GM10847 (cell line): ENCODE data around the gene PLCG2.

ENCODE experiments used
- POLR2A ChIP-seq: IDR thresholded peaks from 2 replicates; pipeline ENCODE4 v1.6.1; 2011; ENCODE audit not compliant: insufficient read length; ENCODE audit errors: extremely low read depth

Gene PLCG2

DNA sequence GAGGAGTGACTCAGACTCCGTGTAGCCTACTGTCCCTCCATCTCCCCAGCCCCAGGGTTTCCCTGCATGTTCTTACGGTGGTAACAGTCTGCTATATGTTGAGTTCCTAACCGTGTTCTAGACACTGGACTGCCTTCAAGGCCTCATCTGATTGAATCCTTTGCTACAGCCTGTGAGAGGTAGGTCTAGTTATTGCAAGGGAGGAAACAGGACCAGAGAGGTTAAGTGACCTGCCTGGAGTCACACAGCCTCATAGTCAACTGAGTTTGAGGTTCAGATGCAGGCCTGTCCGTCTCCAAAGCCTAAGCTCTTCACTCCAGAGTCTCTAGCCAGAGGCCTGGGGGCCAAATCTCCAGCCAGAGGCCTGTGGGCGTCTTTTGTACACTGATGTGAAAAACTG lies 134.1 kb downstream of the PLCG2 start:
- TF ChIP-seq POLR2A = no peak

- no peak for TF ChIP-seq POLR2A
Observed at GRCh38 chr16:81917375-81917774, 138.3 kb downstream of the PLCG2 start.

DNA sequence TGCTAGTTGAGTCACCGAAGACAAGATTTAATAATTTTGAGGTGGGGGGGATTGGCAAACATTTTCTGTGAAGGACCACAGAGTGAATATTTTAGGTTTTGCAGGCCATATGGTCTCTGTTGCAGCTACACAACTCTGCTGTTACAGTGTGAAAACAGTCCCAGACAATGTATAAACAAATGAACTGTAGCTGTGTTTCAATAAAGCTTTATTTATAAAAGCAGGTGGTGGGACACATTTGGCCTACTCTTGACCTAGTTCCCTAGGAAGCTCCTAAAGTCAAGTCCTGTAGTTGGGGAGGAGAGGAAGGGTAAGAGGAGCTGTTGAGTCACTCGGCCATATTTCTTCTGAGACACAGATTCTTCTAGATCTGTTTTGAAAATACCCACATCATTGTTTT lies 139.8 kb downstream of the PLCG2 start:
- TF ChIP-seq POLR2A = no peak

DNA sequence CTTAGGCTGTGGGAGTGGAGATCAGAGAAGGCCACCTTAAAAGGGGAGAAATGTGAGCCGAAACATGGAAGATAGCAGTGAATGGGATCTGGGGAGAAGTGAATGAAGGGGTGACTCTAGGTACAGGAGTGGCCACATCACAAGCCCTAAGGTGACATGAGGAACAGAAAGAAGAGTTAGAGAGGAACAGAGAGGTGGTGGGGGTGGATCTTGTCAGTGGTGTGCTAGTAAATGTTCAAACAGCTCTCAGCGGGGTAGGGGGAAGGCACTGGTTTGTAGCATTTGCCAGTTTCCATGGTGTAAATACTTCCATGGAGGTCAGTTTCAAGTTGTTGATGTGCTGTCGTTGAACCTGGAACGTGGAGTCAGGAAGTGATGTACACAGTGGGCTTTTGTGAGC lies 141.4 kb downstream of the PLCG2 start:
- no peak for TF ChIP-seq POLR2A

DNA sequence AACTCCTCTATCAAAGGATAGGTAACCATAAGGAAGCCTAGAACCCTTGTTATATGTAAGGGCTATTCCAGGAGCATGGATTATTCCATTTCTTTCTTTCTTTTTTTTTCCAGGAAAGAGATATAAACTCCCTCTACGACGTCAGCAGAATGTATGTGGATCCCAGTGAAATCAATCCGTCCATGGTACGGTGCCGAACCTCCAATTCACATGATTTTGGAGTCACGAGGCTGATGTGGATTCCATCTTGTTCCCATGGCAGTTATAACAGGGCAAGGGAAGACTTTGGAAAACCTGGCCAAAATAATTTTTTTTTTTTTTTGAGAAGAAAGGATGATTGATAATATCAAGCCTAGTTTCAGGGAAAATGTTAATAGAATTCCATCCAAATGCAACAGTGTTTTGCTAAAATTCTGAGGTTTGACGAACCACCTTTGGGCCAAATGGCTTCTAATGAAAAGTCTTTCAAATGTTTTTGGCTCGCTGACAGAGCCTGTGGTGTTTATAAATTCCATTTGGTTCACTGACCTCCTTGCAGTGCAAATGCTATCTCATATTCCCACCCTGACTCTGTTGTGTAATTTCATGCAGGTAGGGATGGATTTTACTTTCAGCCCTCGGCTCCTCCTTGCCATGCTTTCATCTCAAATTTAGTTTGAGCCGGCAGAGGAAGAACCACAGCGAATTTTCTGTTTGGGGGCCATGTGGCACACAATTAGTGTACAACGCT lies 142.2 kb downstream of the PLCG2 start:
- no peak for TF ChIP-seq POLR2A

GRCh38 chr16:81921843-81922584 lies 142.9 kb downstream of the PLCG2 start:
- TF ChIP-seq POLR2A = no peak

GRCh38 chr16:81923296-81923695 lies 144.2 kb downstream of the PLCG2 start:
- no peak for TF ChIP-seq POLR2A

- no peak for TF ChIP-seq POLR2A
Observed at GRCh38 chr16:81925016-81925415, 145.9 kb downstream of the PLCG2 start.

- TF ChIP-seq POLR2A = no peak
Observed at GRCh38 chr16:81926036-81926435, 146.9 kb downstream of the PLCG2 start.

GRCh38 chr16:81927561-81928185 lies 148.6 kb downstream of the PLCG2 start:
- no peak for TF ChIP-seq POLR2A

GRCh38 chr16:81928271-81928918 lies 149.3 kb downstream of the PLCG2 start:
- no peak for TF ChIP-seq POLR2A

GRCh38 chr16:81928975-81929374 lies 149.9 kb downstream of the PLCG2 start:
- no peak for TF ChIP-seq POLR2A

GRCh38 chr16:81929841-81930240 lies 150.8 kb downstream of the PLCG2 start:
- no peak for TF ChIP-seq POLR2A

DNA sequence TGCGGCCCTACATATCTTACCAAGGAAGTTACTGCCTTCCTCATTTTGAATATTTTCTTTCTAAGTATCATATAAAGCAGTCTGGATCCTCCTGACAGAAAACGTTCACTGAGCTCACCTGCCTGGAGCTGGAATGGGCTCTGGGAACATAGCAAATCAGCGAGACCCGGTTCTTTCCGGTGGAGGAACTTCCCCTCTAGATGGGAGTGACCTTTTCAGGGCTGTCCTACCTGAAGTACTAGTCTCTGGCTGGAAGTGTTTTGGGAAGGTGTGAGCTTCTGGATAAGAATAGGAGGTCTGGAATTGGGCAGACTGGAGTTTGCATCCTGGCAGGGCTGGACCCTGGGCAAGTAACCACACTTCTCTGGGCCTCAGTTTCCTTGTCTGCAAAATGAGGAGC lies 152.8 kb downstream of the PLCG2 start:
- TF ChIP-seq POLR2A = no peak

DNA sequence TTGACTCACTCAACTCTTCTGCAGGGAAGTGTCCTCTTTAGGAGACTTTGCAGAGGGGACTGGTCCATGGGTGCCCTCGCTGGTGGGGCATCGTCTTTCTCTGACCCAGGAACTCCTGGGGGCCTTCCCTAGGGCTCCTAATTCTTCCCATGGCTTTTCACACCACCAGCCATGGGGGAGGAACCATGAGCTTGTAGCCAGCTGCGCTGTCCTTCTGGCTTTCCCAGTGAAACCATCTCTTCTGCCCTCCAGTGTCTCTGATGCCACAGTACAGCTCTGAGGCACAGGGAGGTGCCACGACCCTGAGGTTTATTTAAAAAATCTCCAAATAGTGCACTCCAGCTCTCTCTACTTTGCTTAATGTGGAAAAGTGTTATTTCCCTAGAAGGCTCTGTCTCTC lies 153.6 kb downstream of the PLCG2 start:
- no peak for TF ChIP-seq POLR2A

DNA sequence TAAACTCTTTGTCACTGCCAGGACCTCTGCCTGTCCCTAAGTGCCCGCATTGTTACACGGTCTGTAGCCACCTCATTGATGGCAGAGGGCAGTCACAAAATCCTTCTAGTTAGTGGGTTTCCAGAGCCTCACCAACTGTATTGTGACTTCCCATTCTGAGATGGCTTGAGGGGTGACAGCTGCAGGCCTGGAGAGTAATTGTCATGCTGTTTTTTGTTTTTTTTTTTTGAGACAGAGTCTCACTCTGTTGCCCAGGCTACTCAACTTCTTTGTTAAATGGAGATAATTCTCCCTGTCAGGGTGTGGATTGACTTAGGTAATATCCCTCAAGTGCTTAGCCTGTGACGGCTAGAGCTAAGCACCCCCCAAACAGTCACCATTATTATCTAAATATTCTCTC lies 154.3 kb downstream of the PLCG2 start:
- TF ChIP-seq POLR2A = no peak
